B cell (primary cell): ENCODE data around the gene PARP8. TPM values are rescaled to one million over a fixed set of nuclear protein-coding genes. Genes with fewer than 3 reads are reported as not detected.

ENCODE experiments used
- ATAC-seq: fragments of 200-7000 bp; cut with Tn5 transposase; one replicate; pipeline ENCODE4 v1.10.0; 2021; ENCODE audit warnings: low read depth, mild to moderate bottlenecking, moderate number of reproducible peaks, moderate library complexity
- CTCF ChIA-PET: fragments of 350-600 bp; sonication (Branson Sonifier 250); formaldehyde crosslinking; loops from one replicate; lab custom pipeline; 2021; ENCODE audit warnings: antibody characterized with exemption, inconsistent platforms; lab: Charles Lee
- POLR2A ChIA-PET: fragments of 350-600 bp; sonication (Branson Sonifier 250); formaldehyde crosslinking; loops from one replicate; lab custom pipeline; 2021; ENCODE audit warnings: antibody characterized with exemption; lab: Charles Lee
- DNase-seq: peaks from one replicate; pipeline ENCODE4 v3.0.0; 2013
- H2AFZ ChIP-seq: 2 replicates; pipeline ENCODE4 v1.6.1; 2012; ENCODE audit warnings: mild to moderate bottlenecking, low read depth, low read length; ENCODE audit not compliant: insufficient read depth, poor library complexity, severe bottlenecking
- H3K27ac ChIP-seq, 2 donors: 1 replicate in 1 of 2; 2 replicates in 1 of 2; pipeline ENCODE4 v1.5.1; 2012 to 2013; ENCODE audit warnings: low read length in 2 of 2, mild to moderate bottlenecking in 2 of 2, moderate library complexity in 1 of 2
- H3K27me3 ChIP-seq, 4 experiments: fragments of 200-600 bp in 1 of 4; sonication (generic) in 1 of 4; replicated peaks in 1 of 4; 1 replicate in 2 of 4; 2 replicates in 2 of 4; pipeline versions ENCODE4 v1.6.1 to v1.7.0; 2013 to 2016; ENCODE audit warnings: low read length in 3 of 4, mild to moderate bottlenecking in 2 of 4, mixed read lengths in 1 of 4, moderate library complexity in 1 of 4; ENCODE audit not compliant: insufficient read depth in 4 of 4, control insufficient read depth in 3 of 4; ENCODE audit errors: control extremely low read depth in 1 of 4
- H3K36me3 ChIP-seq, 2 experiments: replicated peaks in 1 of 2; 1 replicate in 1 of 2; 2 replicates in 1 of 2; pipeline versions ENCODE4 v1.6.1 to v1.7.1; 2013; ENCODE audit warnings: low read length in 1 of 2; ENCODE audit not compliant: insufficient read depth in 2 of 2, control insufficient read depth in 1 of 2; ENCODE audit errors: control extremely low read depth in 1 of 2, extremely low read depth in 1 of 2
- H3K4me1 ChIP-seq, 2 donors: fragments of 200-600 bp in 1 of 2; sonication (generic) in 1 of 2; 1 replicate in 1 of 2; 2 replicates in 1 of 2; pipeline versions ENCODE4 v1.5.1 to v1.6.1; 2013 to 2017; ENCODE audit warnings: low read length in 2 of 2; ENCODE audit not compliant: control insufficient read depth in 2 of 2, insufficient read depth in 2 of 2
- H3K4me2 ChIP-seq: replicated peaks from 2 replicates; pipeline ENCODE3; 2012; ENCODE audit warnings: mild to moderate bottlenecking, low read depth, low read length; ENCODE audit not compliant: poor library complexity, severe bottlenecking
- H3K4me3 ChIP-seq, 5 experiments: fragments of 200-600 bp in 1 of 5; sonication (generic) in 1 of 5; 1 replicate in 3 of 5; 2 replicates in 2 of 5; pipeline versions ENCODE4 v1.5.1 to v1.7.0; 2011 to 2016; ENCODE audit warnings: low read length in 4 of 5, mild to moderate bottlenecking in 4 of 5, low read depth in 2 of 5, control low read depth in 1 of 5, moderate library complexity in 1 of 5; ENCODE audit not compliant: insufficient read depth in 1 of 5; ENCODE audit errors: control extremely low read depth in 1 of 5, extremely low read depth in 1 of 5
- H3K79me2 ChIP-seq: fragments of 200-600 bp; sonication (generic); one replicate; pipeline ENCODE4 v1.6.0; 2016; ENCODE audit warnings: low read length; ENCODE audit not compliant: control insufficient read depth, insufficient read depth
- H3K9ac ChIP-seq: fragments of 200-600 bp; sonication (generic); 2 replicates; pipeline ENCODE4 v1.6.1; 2017; ENCODE audit warnings: mild to moderate bottlenecking, low read length, moderate library complexity
- H3K9me3 ChIP-seq, 3 donors: one replicate each; pipeline versions ENCODE4 v1.6.1 to v1.7.1; 2013; ENCODE audit warnings: low read length in 2 of 3; ENCODE audit not compliant: control insufficient read depth in 2 of 3, insufficient read depth in 1 of 3; ENCODE audit errors: control extremely low read depth in 1 of 3
- H4K20me1 ChIP-seq: 2 replicates; pipeline ENCODE4 v1.6.0; 2012; ENCODE audit warnings: mild to moderate bottlenecking, low read length; ENCODE audit not compliant: insufficient read depth, control insufficient read depth, poor library complexity, severe bottlenecking
- H3K27ac Mint-ChIP-seq: one replicate; pipeline ENCODE4 v1.8.0; 2021; ENCODE audit warnings: mixed read lengths
- H3K27me3 Mint-ChIP-seq: one replicate; pipeline ENCODE4 v1.8.0; 2021; ENCODE audit warnings: mixed read lengths
- H3K4me1 Mint-ChIP-seq: one replicate; pipeline ENCODE4 v1.8.0; 2021; ENCODE audit warnings: mixed read lengths
- H3K4me3 Mint-ChIP-seq: one replicate; pipeline ENCODE4 v1.8.0; 2021; ENCODE audit warnings: mixed read lengths
- H3K9me3 Mint-ChIP-seq: one replicate; pipeline ENCODE4 v1.8.0; 2022; ENCODE audit warnings: mixed read lengths; ENCODE audit not compliant: insufficient read depth
- EZH2 ChIP-seq: IDR thresholded peaks from 2 replicates; pipeline ENCODE4 v1.6.1; 2012; ENCODE audit warnings: borderline replicate concordance, low read depth, mild to moderate bottlenecking, moderate library complexity, low read length; ENCODE audit not compliant: insufficient read depth, poor library complexity, severe bottlenecking
- WGBS: methylation state at CpG from one replicate; pipeline ENCODE4 v1.1.5; 2013; ENCODE audit warnings: missing lambda C conversion rate; ENCODE audit not compliant: insufficient coverage; 5-methylcytosine and 5-hydroxymethylcytosine counted together
- intact Hi-C: fragments of 100-400 bp; cut with micrococcal nuclease; formaldehyde crosslinking; loops from one replicate; pipeline ENCODE4 v1.10.0; 2022
- polyA plus RNA-seq: library from polyadenylated mRNA; depleted of rRNA; stranded (reverse); fragments of >200 nt; gene quantifications from 2 replicates; pipeline ENCODE4 v1.2.3, GENCODE V29; 2012
- total RNA-seq, 2 donors: library from RNA; stranded (reverse); fragments of 120-200 nt in 1 of 2; gene quantifications; 1 replicate in 1 of 2; 2 replicates in 1 of 2; pipeline versions ENCODE4 v1.2.3 to v1.2.4, GENCODE V29; 2013 to 2022
- TF ChIP-seq, protein P1 (sequence below): fragments of 200-600 bp; IDR thresholded peaks from one replicate; pipeline ENCODE4 v1.8.0; 2022; ENCODE audit warnings: antibody characterized with exemption, mild to moderate bottlenecking

Gene PARP8
- total and polyA plus RNA-seq, 2 donors (not counting 1 experiment from before 2014, with no cell fraction given) = 36.2 to 83.6 TPM

DNA sequence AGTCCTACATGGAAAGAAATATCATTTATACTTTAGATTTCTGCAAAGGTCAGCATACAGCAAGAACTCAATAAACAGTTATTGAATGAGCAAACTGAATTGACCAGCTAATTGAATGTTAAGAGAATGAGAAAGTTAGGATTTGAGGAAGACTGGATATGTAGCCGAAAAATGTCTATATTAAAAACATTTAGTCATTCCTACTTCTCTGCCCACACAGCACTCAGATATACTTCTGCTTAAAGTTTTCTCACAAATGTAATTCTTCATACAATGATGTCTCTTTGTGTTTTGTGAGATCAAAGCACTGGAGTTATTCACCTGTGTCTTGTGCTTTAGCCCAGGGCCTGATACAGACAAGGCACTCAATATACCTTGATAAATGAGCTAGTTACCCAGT lies 188.6 kb downstream of the PARP8 start:
- Histone ChIP-seq H3K4me3 (no peak overlapping the region), H3K4me2 (no peak overlapping the region), H4K20me1 (no peaks in the 10 kb centered on the region), H3K27me3 (no peaks in the 10 kb centered on the region), H2AFZ (no peak overlapping the region), H3K4me1 (peaks cover 42 to 47% of the 10 kb centered on the region in 2 donors), H3K9ac (no peak overlapping the region), H3K27ac (no peak overlapping the region), H3K79me2 (no peaks in the 10 kb centered on the region), H3K9me3 (no peaks in the 10 kb centered on the region), H3K36me3 (no peaks in the 10 kb centered on the region)
- no peak overlapping the region for H3K4me3 Mint-ChIP-seq
- WGBS = no CpG with 5 or more reads among the region's 1 CpG
- no peaks in the 10 kb centered on the region for H3K9me3 Mint-ChIP-seq
- TF ChIP-seq EZH2 = no peak
- peaks cover 60% of the 10 kb centered on the region for H3K4me1 Mint-ChIP-seq
- H3K27me3 Mint-ChIP-seq = no peaks in the 10 kb centered on the region
- POLR2A ChIA-PET = no interaction called here
- intact Hi-C loops = no loop called here
- no peak for DNase-seq
- CTCF ChIA-PET = no interaction called here
- no peak overlapping the region for H3K27ac Mint-ChIP-seq
- ATAC-seq = no peak

DNA sequence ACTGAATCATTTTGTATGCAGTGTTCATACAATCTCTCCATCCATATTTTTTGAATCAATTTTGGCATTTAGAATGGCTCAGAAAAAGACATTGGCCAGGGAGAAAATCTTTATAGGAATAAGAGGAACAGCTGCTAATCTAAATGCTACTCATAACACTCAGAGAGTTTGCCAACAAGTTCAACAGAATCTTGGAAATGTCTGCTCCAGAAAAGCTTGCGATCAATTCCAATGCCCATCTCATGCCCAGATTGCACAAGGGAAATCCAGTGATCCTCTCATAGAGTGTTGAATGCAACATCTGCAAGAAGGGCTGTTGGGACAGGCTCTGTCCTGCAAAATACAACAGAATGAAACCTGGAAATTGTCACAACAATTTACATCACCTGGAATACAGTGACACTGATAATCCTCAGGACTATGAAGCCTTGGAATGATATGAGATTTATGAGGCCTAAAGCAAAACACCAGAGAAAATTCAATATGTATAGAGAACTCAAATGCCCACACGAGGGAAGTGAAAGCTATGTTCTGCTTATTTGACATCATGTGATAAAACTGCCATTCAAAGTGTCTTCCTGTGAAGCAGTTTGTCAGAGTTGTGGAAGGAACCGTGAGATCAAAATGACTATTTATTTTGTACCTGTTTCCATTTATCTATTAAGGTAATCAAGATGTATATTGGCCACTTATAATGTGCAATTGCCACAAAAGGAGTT lies 190.1 kb downstream of the PARP8 start:
- no peaks in the 10 kb centered on the region for H4K20me1 ChIP-seq
- H3K79me2 ChIP-seq = no peaks in the 10 kb centered on the region
- POLR2A ChIA-PET = no interaction called here
- peaks cover 58% of the 10 kb centered on the region for H3K4me1 Mint-ChIP-seq
- TF ChIP-seq EZH2 = no peak
- TF ChIP-seq, protein P1, sequence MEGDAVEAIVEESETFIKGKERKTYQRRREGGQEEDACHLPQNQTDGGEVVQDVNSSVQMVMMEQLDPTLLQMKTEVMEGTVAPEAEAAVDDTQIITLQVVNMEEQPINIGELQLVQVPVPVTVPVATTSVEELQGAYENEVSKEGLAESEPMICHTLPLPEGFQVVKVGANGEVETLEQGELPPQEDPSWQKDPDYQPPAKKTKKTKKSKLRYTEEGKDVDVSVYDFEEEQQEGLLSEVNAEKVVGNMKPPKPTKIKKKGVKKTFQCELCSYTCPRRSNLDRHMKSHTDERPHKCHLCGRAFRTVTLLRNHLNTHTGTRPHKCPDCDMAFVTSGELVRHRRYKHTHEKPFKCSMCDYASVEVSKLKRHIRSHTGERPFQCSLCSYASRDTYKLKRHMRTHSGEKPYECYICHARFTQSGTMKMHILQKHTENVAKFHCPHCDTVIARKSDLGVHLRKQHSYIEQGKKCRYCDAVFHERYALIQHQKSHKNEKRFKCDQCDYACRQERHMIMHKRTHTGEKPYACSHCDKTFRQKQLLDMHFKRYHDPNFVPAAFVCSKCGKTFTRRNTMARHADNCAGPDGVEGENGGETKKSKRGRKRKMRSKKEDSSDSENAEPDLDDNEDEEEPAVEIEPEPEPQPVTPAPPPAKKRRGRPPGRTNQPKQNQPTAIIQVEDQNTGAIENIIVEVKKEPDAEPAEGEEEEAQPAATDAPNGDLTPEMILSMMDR = no peak
- H3K4me1 ChIP-seq = peaks cover 42 to 47% of the 10 kb centered on the region in 2 donors
- H3K27me3 ChIP-seq = no peaks in the 10 kb centered on the region
- peak; percentile 50 for ATAC-seq
- no peaks in the 10 kb centered on the region for H3K36me3 ChIP-seq
- 100% methylated on average over 1 of the region's 3 CpGs for WGBS
- peak overlapping the region; percentile 50 for H2AFZ ChIP-seq
- intact Hi-C loops = no loop called here
- CTCF ChIA-PET = no interaction called here
- peak overlapping the region; percentile 33 for H3K9ac ChIP-seq
- H3K9me3 ChIP-seq = no peaks in the 10 kb centered on the region
- peak overlapping the region in 1 of 5 experiments; percentile 42 for H3K4me3 ChIP-seq
- H3K4me2 ChIP-seq = peak overlapping the region; percentile 57
- no peaks in the 10 kb centered on the region for H3K27me3 Mint-ChIP-seq
- H3K27ac ChIP-seq = peak overlapping the region; percentile 50 to 61
- peak overlapping the region; percentile 64 for H3K27ac Mint-ChIP-seq
- peak; percentile 71 for DNase-seq
- H3K9me3 Mint-ChIP-seq = no peaks in the 10 kb centered on the region
- H3K4me3 Mint-ChIP-seq = peak overlapping the region; percentile 66
